SK-N-MC (cell line): Measurements from ENCODE around the gene TRAPPC6A.
A peak's percentile ranks its signal among the peaks of the same experiment; 100 is the strongest.

Experiments
- DNase-seq: peaks from one replicate; pipeline ENCODE4 v3.0.0-alpha.2; 2011; ENCODE audit warnings: low read depth, low spot score
- H3K27ac ChIP-seq: fragments of 200-600 bp; sonication (generic); 2 replicates; pipeline ENCODE4 v1.5.1; 2016; ENCODE audit warnings: mixed run types
- H3K36me3 ChIP-seq: fragments of 200-600 bp; sonication (generic); 2 replicates; pipeline ENCODE4 v1.6.1; 2017; ENCODE audit warnings: antibody characterized with exemption, low read length, mixed read lengths; ENCODE audit not compliant: insufficient read depth
- H3K4me3 ChIP-seq: fragments of 200-600 bp; sonication (generic); 2 replicates; pipeline ENCODE4 v1.5.1; 2016
- H3K9ac ChIP-seq: fragments of 200-600 bp; sonication (generic); 2 replicates; pipeline ENCODE4 v1.8.0; 2017; ENCODE audit warnings: mixed run types, mixed read lengths; ENCODE audit not compliant: insufficient read length
- H3K9me3 ChIP-seq: fragments of 200-600 bp; sonication (generic); 2 replicates; pipeline ENCODE4 v1.6.1; 2017; ENCODE audit warnings: low read depth, mild to moderate bottlenecking, antibody characterized with exemption, low read length, moderate library complexity, mixed read lengths
- EZH2 ChIP-seq: fragments of 200-600 bp; sonication (generic); IDR thresholded peaks from one replicate; pipeline ENCODE4 v1.6.1; 2017; ENCODE audit warnings: antibody characterized with exemption
- FOXP2 ChIP-seq: optimal IDR thresholded peaks from 2 replicates; pipeline ENCODE3; 2011; ENCODE audit warnings: mild to moderate bottlenecking, moderate library complexity; ENCODE audit not compliant: insufficient read depth; ENCODE audit errors: extremely low read length, control extremely low read depth
- POLR2AphosphoS5 ChIP-seq: IDR thresholded peaks from 2 replicates; pipeline ENCODE4 v1.6.1; 2012; ENCODE audit warnings: mild to moderate bottlenecking, low read depth, low read length, borderline replicate concordance

The TRAPPC6A gene

DNA sequence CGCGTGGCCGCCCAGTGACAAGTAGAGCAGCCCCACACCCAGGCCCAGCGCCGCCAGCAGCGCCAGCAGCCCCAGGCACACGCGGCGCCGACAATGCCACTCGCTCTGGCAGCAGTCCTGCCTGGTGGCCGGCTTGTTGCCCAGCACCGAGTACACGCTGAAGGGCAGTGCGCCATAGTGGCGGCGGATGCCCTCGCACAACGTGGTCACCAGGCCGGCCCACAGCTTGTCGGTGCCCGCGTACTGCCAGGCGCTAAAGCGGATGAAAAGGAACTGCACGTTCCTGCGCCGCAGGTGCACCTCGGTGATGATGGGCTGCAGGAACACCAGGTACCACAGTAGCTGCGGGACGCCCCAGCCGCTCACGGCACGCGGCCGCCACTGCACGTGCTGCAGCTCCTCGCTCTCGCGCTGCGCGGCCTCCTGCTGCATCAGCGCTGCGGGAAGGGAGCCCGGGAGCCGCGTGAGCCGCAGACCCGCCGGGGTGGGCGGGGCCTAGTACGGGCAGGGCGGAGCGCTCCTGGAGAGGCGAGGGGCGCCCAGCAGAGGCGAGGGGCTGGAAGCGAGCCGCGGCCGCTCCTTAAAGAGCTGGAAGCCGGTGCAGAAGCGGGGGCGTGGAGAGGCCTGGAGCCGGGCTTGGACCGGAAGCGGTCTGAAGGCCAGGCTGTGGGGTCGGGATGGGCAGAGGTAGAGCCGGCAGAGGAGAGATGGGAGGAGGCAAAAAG lies 24.5 kb downstream of the TRAPPC6A start:
- peak overlapping the region; percentile 75 for H3K4me3 ChIP-seq
- H3K9me3 ChIP-seq: no peaks in the 10 kb centered on the region
- H3K36me3 ChIP-seq: no peaks in the 10 kb centered on the region
- peak; percentile 29; the same call in 1 of the 2 replicates for TF ChIP-seq POLR2AphosphoS5
- TF ChIP-seq FOXP2: no peak
- H3K9ac ChIP-seq: no peak overlapping the region
- no peak overlapping the region for H3K27ac ChIP-seq
- DNase-seq: no peak

DNA sequence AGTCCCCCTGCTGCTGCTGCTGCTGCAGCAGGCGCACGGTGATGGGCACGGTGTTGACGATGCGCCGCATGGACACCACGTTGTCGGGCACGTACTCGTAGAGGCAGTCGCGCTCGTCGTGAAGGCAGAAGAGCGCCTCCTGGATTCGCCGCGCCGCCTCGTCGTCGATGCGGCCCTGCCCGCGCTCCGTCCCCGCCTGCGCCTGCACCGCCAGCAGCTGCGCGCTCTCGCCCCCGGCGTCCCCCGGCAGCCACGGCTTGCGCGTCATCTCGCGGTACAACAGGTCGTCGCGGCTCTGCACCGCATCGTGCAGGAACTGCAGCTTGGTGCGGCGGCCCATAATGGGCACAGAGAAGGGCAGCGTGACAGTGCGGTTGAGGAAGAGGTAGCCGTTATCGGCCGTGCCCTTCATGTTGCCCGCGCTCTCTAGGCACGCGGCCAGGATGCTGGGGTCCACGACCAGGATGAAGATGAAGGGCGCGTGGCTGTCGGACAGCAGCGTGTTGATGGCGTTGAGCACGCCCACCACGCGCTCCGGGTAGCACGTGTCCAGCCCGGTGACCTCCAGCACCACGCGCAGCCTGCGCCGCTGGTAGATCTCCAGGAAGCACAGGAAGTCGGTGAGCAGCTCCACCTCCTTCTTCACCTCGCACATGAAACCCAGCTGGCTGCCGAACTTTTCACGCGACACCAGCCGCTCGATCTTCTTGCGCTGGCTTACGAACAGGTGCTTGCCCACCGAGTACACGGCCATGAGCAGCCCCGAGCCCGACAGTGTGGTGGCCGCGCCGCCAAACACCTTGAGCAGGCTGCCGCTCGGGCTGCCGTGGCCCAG lies 25.3 kb downstream of the TRAPPC6A start:
- no peaks in the 10 kb centered on the region for H3K9me3 ChIP-seq
- H3K9ac ChIP-seq: no peak overlapping the region
- no peak overlapping the region for H3K27ac ChIP-seq
- H3K36me3 ChIP-seq: no peaks in the 10 kb centered on the region
- H3K4me3 ChIP-seq: no peak overlapping the region
- DNase-seq: no peak
- TF ChIP-seq FOXP2 (no peak), POLR2AphosphoS5 (no peak), EZH2 (no peak)

- Histone ChIP-seq H3K4me3 (no peak overlapping the region), H3K9ac (no peak overlapping the region), H3K9me3 (no peaks in the 10 kb centered on the region), H3K36me3 (no peaks in the 10 kb centered on the region), H3K27ac (no peak overlapping the region)
- DNase-seq: no peak
- TF ChIP-seq EZH2 (no peak), POLR2AphosphoS5 (no peak)
Measured at GRCh38 chr19:45151821-45152503, 26.1 kb downstream of the TRAPPC6A start.

DNA sequence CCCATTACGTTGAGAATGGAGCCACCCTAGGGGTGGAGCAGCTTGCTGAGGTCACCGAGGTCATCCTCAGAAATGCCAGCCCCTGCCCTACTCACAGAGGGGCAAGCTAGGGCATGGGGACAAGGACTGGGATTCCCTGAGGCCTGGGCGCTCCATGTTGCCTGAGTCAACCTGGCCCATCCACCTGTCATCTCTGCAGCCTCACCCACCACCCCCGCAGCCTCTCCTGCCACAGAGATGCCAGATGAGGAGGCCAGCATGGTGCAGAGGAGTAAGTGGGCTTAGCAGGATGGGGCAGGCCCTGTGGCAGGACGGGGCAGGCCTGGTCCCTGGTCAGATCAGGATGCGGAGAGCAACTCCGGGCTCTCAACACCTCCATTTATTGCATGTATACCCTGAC lies 26.7 kb downstream of the TRAPPC6A start:
- TF ChIP-seq POLR2AphosphoS5 (no peak), FOXP2 (no peak), EZH2 (no peak)
- Histone ChIP-seq H3K36me3 (no peaks in the 10 kb centered on the region), H3K27ac (no peak overlapping the region), H3K4me3 (no peak overlapping the region), H3K9me3 (no peaks in the 10 kb centered on the region), H3K9ac (no peak overlapping the region)
- DNase-seq: no peak

DNA sequence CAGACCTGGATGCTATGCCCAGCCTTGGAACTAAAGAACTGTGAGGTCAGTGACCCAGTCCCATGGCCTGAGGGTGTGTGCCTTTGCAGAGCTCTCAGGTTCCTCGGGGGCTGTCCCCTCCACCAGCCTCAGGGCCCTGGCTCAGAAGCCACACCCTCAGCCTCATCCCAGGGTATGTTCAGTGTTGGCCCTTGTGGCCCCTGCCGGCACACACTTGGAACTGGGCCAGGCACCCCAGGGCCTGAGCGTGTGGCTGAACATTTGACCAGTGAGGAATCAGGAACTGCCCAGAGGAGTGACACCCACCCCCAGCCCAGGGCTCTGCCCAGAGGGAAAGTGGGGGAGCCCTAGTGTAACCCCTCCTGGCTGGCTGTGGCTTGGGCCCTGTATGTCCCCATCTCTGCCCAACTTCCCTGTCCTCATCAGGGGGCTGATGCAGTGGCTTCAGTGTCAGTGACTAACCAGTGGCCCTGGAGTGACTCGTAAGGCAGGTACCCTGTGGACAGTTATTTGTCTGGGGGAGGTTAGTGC lies 27.2 kb downstream of the TRAPPC6A start:
- no peak for DNase-seq
- no peak overlapping the region for H3K9ac ChIP-seq
- H3K9me3 ChIP-seq: no peaks in the 10 kb centered on the region
- H3K27ac ChIP-seq: no peak overlapping the region
- no peak overlapping the region for H3K4me3 ChIP-seq
- no peak for TF ChIP-seq EZH2
- TF ChIP-seq FOXP2: no peak
- no peak for TF ChIP-seq POLR2AphosphoS5
- no peaks in the 10 kb centered on the region for H3K36me3 ChIP-seq

- no peak overlapping the region for H3K4me3 ChIP-seq
- TF ChIP-seq FOXP2 (no peak), POLR2AphosphoS5 (no peak), EZH2 (no peak)
- DNase-seq: no peak
- H3K9ac ChIP-seq: no peak overlapping the region
- no peak overlapping the region for H3K27ac ChIP-seq
- H3K9me3 ChIP-seq: no peaks in the 10 kb centered on the region
- H3K36me3 ChIP-seq: no peaks in the 10 kb centered on the region; the same call in 1 of the 2 replicates
Measured at GRCh38 chr19:45150180-45150579, 27.9 kb downstream of the TRAPPC6A start.

GRCh38 chr19:45149129-45149528 lies 28.9 kb downstream of the TRAPPC6A start:
- Histone ChIP-seq H3K36me3 (no peaks in the 10 kb centered on the region; the same call in 1 of the 2 replicates), H3K27ac (no peak overlapping the region), H3K9ac (no peak overlapping the region), H3K9me3 (no peaks in the 10 kb centered on the region), H3K4me3 (no peak overlapping the region)
- DNase-seq: no peak
- TF ChIP-seq EZH2 (no peak), FOXP2 (no peak), POLR2AphosphoS5 (no peak)
